GM13977 (cell line): Measurements from ENCODE around the gene PRKACA.

ENCODE experiments used
- DNase-seq: peaks from one replicate; pipeline ENCODE4 v3.0.0; 2012; ENCODE audit warnings: low spot score
- CTCF ChIP-seq: IDR thresholded peaks from 2 replicates; pipeline ENCODE4 v1.5.1; 2012; ENCODE audit warnings: mild to moderate bottlenecking, control low read depth; ENCODE audit not compliant: insufficient read depth; ENCODE audit errors: extremely low read depth, missing control alignments
- in situ Hi-C: fragments of 300-500 bp; cut with MboI; formaldehyde crosslinking; loops from one replicate; pipeline ENCODE4 v1.12.0; 2022; ENCODE audit warnings: low sequenced_read_pairs, low pct_unique_long_range_greater_than_20kb, mixed read lengths, inconsistent platforms; ENCODE audit not compliant: unreplicated experiment

PRKACA gene

GRCh38 chr19:14105680-14106079 is 11.9 kb downstream of the PRKACA start:
- in situ Hi-C loops = no loop called here
- no peak for DNase-seq
- TF ChIP-seq CTCF = no peak

- DNase-seq = no peak
- in situ Hi-C loops = no loop called here
- TF ChIP-seq CTCF = no peak
These were observed 14.3 kb downstream of the PRKACA start for GRCh38 chr19:14103310-14103709.

- DNase-seq = no peak
- no peak for TF ChIP-seq CTCF
- in situ Hi-C loops = no loop called here
These were observed 14.8 kb downstream of the PRKACA start for GRCh38 chr19:14102756-14103155.

- no peak for DNase-seq
- in situ Hi-C loops = no loop called here
- no peak for TF ChIP-seq CTCF
These were observed 15.4 kb downstream of the PRKACA start for GRCh38 chr19:14102102-14102696.

GRCh38 chr19:14101003-14101545 is 16.5 kb downstream of the PRKACA start:
- in situ Hi-C loops = no loop called here
- DNase-seq = no peak
- no peak for TF ChIP-seq CTCF

GRCh38 chr19:14097532-14098151 is 19.9 kb downstream of the PRKACA start:
- no peak for DNase-seq
- in situ Hi-C loops = no loop called here
- TF ChIP-seq CTCF = peak; percentile 14
